Astrocyte of the hippocampus (primary cell): ENCODE data around the gene SGTA.

Experiments used
- DNase-seq: peaks from one replicate; pipeline ENCODE4 v3.0.0; 2011; ENCODE audit warnings: low read depth, low spot score

SGTA gene

GRCh38 chr19:2770055-2771013 lies 12.7 kb downstream of the SGTA start:
- DNase-seq, result peak; percentile 17

DNA sequence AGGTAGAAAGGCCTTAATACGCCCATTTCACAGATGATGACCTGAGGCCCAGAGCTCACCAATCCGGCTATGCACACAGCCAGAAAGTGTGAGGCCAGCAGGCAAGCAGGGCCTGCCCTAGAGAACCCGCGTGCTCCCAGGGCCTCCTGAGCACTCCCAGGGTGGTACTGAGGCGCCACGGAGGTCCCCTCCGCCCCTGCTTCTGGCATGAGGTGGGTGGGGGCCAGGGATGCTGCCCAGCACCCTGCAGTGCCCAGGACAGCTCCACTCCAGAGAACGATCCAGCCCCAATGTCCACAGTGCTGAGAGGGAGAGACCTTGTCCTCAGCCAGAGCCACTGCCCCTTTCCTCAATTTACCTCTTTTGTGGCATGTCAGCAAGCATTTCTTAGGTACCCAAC lies 13.9 kb downstream of the SGTA start:
- DNase-seq, result no peak

DNA sequence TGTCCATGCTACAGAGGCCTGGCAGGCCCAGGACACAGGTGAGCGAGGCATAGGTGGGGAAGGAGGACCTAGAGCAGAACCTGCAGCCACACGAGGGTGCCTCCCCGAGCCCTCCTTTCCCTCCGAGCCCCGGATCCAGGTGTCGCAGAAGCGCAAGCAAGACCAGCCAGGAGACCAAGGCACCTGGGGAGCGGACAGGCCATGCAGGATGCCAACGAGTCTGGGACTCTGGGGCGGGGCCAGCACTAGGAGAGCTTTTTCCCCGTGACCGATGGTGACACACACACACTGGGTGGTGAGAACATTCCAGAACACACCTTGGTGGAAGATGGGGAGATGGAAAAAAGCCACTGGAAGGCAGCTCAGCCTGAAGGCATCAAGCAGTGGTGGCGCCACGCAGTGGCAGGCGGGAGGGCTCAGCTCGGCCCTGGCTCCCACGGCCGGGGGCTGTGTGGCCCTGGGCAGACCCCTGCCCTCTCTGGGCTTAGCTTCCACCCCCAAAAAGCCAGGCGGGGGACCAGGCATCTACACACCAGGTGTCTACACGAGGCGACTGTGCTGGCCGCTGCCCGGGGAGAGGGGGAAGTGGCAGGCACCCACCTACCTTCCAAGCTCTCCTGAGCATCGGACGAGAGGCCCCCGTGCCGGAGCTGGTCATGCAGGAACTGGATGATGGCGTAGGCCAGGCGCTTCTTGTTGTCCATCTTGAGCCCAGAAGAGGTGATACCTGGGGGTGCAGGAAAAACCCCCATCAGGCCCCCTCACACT lies 14.5 kb downstream of the SGTA start:
- DNase-seq, result no peak

GRCh38 chr19:2767688-2768087 lies 15.4 kb downstream of the SGTA start:
- no peak for DNase-seq

- no peak for DNase-seq
Measured at GRCh38 chr19:2766594-2767372, 16.3 kb downstream of the SGTA start.

- no peak for DNase-seq
Measured at GRCh38 chr19:2765376-2765775, 17.7 kb downstream of the SGTA start.

DNA sequence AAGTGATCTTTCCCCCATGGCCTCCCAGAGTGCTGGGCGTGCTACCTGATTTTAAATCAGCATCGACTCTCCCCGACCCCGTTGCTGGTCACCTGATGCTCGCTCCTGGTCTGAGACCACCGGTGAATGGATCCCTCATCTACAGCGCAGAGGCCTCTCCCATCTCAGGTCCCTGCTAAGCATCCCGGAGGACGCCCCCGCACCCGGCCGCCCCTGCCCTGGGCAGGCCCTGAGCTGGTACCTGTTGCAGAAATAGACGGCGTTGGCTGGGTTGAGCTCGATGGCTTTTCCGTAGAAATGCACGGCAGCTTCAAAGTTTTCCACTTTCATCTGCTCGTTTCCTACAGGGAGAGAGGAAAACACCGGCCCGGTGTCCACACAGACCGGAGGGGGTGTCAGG lies 18.1 kb downstream of the SGTA start:
- DNase-seq, result no peak

DNA sequence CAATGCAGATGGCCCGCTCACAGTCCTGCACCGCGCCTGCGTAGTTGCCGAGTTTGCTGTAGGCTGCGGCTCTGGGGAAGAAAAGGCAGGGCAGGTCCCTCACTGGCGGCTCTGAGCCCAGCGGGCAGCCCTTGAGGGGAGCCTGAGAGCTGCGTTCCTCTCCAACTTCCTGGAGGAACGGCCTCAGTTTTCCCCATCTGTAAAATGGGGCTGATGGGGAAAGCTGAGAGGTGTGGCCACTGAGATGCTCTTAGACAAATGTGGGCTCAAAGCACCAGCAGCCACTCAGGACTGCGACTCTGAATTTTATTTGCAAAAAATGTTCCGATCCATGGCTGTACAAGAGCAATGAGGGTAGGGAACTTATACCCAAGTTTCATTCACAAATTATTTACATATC lies 19.4 kb downstream of the SGTA start:
- DNase-seq, result no peak

DNA sequence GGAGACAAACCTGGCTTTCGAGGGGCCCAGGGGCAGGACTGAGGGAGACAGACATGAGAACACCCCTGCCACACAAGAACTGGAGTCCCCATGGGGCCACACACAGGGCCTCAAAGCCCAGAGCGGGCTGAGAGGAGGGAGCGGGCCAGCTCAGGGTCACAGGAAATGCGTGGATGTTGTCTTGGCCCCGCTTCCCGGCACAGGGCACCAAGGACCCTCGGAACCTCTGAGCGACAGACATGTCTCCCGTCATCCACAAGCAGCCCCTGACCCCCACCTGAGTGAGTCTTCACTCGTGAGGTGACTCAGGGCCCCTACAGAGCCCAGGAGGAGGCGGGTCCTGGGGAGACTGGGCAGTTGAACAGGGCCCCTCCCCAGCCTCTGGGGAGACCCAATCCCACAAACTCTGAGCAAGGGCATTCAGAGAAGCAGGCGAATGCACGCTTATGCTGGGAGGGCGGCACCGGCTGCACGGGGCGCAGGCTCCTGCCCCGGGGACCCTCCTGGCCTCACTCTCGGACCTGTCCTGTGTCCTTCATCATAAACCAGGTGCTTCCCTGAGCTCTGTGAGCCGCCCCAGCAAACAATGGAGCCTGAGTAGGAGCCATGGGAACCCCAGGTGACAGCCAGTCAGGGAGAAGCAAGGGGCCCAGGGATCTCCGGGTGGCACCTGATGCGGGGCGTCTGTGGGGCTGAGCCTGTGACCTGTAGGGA lies 20.1 kb downstream of the SGTA start:
- DNase-seq, result no peak

GRCh38 chr19:2761876-2762782 lies 20.9 kb downstream of the SGTA start:
- no peak for DNase-seq

GRCh38 chr19:2761309-2761677 lies 21.8 kb downstream of the SGTA start:
- DNase-seq, result no peak

DNA sequence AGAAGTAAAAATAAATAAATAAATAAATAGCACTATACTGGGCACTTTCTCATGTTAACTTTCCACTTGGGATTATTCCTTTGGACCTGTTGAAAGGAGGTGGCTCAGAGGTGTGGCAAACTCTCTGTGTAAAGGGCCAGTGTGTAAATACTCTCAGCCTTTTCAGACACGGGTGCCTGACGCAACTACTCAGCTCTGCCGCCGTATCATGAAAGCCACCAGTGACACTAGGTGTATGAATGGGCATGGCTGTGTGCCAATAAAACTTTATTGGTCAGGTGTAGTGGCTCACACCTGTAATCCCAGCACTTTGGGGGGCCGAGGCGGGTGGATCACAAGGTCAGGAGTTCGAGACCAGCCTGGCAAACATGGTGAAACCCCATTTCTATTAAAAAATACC lies 23.1 kb downstream of the SGTA start:
- no peak for DNase-seq

GRCh38 chr19:2759362-2759761 lies 23.7 kb downstream of the SGTA start:
- no peak for DNase-seq

DNA sequence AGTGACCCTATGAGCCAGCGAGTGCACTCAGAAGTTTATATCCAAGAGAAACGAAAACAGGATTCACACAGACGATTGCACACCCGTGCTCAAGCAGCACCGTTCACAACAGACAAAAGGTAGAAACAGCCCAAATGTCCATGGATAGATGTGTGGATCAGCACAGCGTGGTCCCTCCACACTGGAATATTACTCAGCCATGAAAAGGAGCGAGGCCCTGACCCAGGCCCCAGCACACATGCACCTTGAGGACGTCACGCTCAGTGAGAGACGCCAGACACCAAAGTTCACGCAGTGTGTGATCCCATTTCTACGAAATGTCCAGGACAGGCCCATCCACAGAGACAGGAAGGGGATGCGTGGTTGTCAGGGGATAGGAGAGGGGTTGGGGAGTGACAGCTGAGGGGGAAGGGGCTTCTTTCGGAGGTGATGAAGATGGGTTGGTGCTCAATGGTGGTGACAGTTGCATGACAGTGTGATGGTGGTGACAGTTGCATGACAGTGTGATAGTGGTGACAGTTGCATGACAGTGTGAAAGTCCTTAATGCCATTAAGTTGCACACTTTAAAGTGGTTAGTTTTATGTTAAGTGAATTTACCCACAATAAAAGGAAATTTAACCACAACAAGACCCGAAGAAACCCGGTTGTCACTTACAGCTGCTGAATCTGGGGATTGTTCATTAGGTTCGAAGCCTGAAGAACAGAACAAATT lies 24.3 kb downstream of the SGTA start:
- no peak for DNase-seq

GRCh38 chr19:2756921-2757881 lies 25.9 kb downstream of the SGTA start:
- no peak for DNase-seq

DNA sequence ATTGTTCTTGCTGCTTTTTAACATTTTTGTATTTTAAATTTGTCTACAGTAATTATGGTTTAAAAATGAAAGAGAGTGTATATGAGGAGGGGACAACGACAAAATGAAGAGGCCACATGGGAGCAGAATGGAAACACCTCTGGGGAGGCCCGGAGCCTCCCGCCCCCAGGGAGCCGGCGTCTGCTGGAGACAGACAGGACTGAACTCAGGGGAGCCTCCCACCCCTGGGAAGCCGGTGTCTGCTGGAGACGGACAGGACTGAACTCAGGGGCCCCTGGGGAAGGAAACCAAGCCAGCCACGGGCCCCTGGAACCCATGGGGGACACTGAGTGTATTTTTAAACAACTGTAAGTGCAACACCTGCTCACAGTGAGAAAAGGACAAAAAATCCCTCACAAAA lies 26.6 kb downstream of the SGTA start:
- DNase-seq, result no peak

GRCh38 chr19:2755811-2756210 lies 27.3 kb downstream of the SGTA start:
- no peak for DNase-seq

DNA sequence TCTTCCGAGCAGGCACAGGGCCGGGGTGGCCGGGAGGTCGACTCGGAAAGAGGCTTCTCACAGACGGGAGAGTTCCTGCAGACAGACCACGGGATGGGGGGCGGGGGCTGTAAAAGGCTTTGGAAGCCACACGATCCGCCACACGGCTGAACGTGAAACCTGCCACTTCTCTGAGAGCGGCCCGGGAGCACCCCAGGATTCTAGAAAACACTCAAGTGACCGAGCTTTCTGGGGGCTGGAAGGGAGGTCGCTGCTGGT lies 27.7 kb downstream of the SGTA start:
- DNase-seq, result no peak
